Measurements from ENCODE around the gene SOX4. TPM values are rescaled to one million over a fixed set of nuclear protein-coding genes. Genes with fewer than 3 reads are reported as not detected.

SOX4 gene
- total and polyA plus RNA-seq, 2 experiments from 2014 or later = 164 to 235 TPM

DNA sequence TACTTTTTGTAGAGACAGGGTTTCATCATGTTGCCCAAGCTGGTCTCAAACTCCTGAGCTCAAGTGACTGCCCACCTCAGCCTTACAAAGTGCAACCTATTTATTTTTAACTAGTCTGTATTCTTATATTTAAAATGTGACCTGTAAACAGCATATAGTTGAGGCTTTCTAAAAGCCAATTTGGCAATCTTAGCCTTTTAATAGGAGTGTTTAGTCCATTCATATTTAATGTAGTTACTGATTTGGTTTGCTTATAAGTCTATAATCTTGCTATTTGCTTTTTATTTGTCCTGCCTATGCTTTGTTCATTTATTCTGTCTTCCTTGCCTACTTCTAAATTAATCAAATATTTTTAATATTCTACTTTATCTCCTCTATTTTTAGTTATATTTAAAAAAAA is 15.0 kb upstream of the SOX4 start:
- no peak overlapping the region for H3K4me3 ChIP-seq
- H3F3A ChIP-seq (replicated peaks; ENCODE audit: low read depth) = no peaks in the 10 kb centered on the region
- no peak overlapping the region for H3K4me2 ChIP-seq
- H3K79me2 ChIP-seq (replicated peaks; ENCODE audit: insufficient read depth) = no peaks in the 10 kb centered on the region
- no peak overlapping the region for H3K27ac ChIP-seq (ENCODE audit: low read depth)
- H3K36me3 ChIP-seq (ENCODE audit: insufficient read depth) = peaks cover 9% of the 10 kb centered on the region; the same call in 1 of the 2 replicates
- H3K4me1 ChIP-seq (ENCODE audit: insufficient read depth) = no peaks in the 10 kb centered on the region
- H3K27me3 ChIP-seq (ENCODE audit: insufficient read depth) = no peaks in the 10 kb centered on the region
- Mint-ChIP-seq H3K4me1 (no peaks in the 10 kb centered on the region), H3K27me3 (ENCODE audit: insufficient read depth, low read depth, poor library complexity) (peaks cover 3% of the 10 kb centered on the region), H3K9me3 (peaks cover 29% of the 10 kb centered on the region), H3K4me3 (no peak overlapping the region), H3K36me3 (ENCODE audit: low read depth) (peaks cover 16% of the 10 kb centered on the region; the same call in 2 of the 3 replicates), H3K27ac (no peak overlapping the region)
- no peak overlapping the region for H2AFZ ChIP-seq
- no peaks in the 10 kb centered on the region for H3K9me2 ChIP-seq (ENCODE audit: insufficient read depth)
- ATAC-seq (no peak), DNase-seq (ENCODE audit: low spot score) (no peak)
- TF ChIP-seq CREB1 (CRISPR knock-in tag; IDR thresholded peaks at IDR 0.05; ENCODE audit: low read depth) (no peak), EZH2phosphoT487 (IDR thresholded peaks at IDR 0.05; ENCODE audit: unreplicated experiment) (no peak), EZH2 (IDR thresholded peaks at IDR 0.05; ENCODE audit: low read depth, unreplicated experiment) (no peak), JUNB (IDR thresholded peaks at IDR 0.05; ENCODE audit: unreplicated experiment) (no peak), ZNF114 (CRISPR knock-in tag; IDR thresholded peaks at IDR 0.05) (no peak), POLR2AphosphoS5 (IDR thresholded peaks at IDR 0.05; ENCODE audit: low read depth) (no peak), CTCF (conservative IDR thresholded peaks at IDR 0.05; ENCODE audit: low read depth in 2 of 2) (no peak), ZNF331 (CRISPR knock-in tag; IDR thresholded peaks at IDR 0.05; ENCODE audit: low read depth) (no peak), STAT1 (IDR thresholded peaks at IDR 0.05; ENCODE audit: unreplicated experiment) (no peak), NANOG (IDR thresholded peaks at IDR 0.05; ENCODE audit: borderline replicate concordance) (no peak)
- TF ChIP-seq, protein P1, sequence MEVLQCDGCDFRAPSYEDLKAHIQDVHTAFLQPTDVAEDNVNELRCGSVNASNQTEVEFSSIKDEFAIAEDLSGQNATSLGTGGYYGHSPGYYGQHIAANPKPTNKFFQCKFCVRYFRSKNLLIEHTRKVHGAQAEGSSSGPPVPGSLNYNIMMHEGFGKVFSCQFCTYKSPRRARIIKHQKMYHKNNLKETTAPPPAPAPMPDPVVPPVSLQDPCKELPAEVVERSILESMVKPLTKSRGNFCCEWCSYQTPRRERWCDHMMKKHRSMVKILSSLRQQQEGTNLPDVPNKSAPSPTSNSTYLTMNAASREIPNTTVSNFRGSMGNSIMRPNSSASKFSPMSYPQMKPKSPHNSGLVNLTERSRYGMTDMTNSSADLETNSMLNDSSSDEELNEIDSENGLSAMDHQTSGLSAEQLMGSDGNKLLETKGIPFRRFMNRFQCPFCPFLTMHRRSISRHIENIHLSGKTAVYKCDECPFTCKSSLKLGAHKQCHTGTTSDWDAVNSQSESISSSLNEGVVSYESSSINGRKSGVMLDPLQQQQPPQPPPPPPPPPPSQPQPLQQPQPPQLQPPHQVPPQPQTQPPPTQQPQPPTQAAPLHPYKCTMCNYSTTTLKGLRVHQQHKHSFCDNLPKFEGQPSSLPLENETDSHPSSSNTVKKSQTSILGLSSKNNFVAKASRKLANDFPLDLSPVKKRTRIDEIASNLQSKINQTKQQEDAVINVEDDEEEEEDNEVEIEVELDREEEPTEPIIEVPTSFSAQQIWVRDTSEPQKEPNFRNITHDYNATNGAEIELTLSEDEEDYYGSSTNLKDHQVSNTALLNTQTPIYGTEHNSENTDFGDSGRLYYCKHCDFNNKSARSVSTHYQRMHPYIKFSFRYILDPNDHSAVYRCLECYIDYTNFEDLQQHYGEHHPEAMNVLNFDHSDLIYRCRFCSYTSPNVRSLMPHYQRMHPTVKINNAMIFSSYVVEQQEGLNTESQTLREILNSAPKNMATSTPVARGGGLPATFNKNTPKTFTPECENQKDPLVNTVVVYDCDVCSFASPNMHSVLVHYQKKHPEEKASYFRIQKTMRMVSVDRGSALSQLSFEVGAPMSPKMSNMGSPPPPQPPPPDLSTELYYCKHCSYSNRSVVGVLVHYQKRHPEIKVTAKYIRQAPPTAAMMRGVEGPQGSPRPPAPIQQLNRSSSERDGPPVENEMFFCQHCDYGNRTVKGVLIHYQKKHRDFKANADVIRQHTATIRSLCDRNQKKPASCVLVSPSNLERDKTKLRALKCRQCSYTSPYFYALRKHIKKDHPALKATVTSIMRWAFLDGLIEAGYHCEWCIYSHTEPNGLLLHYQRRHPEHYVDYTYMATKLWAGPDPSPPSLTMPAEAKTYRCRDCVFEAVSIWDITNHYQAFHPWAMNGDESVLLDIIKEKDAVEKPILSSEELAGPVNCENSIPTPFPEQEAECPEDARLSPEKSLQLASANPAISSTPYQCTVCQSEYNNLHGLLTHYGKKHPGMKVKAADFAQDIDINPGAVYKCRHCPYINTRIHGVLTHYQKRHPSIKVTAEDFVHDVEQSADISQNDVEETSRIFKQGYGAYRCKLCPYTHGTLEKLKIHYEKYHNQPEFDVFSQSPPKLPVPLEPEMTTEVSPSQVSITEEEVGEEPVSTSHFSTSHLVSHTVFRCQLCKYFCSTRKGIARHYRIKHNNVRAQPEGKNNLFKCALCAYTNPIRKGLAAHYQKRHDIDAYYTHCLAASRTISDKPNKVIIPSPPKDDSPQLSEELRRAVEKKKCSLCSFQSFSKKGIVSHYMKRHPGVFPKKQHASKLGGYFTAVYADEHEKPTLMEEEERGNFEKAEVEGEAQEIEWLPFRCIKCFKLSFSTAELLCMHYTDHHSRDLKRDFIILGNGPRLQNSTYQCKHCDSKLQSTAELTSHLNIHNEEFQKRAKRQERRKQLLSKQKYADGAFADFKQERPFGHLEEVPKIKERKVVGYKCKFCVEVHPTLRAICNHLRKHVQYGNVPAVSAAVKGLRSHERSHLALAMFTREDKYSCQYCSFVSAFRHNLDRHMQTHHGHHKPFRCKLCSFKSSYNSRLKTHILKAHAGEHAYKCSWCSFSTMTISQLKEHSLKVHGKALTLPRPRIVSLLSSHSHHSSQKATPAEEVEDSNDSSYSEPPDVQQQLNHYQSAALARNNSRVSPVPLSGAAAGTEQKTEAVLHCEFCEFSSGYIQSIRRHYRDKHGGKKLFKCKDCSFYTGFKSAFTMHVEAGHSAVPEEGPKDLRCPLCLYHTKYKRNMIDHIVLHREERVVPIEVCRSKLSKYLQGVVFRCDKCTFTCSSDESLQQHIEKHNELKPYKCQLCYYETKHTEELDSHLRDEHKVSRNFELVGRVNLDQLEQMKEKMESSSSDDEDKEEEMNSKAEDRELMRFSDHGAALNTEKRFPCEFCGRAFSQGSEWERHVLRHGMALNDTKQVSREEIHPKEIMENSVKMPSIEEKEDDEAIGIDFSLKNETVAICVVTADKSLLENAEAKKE (CRISPR knock-in tag; IDR thresholded peaks at IDR 0.05) = no peak
- TF ChIP-seq, protein P2, sequence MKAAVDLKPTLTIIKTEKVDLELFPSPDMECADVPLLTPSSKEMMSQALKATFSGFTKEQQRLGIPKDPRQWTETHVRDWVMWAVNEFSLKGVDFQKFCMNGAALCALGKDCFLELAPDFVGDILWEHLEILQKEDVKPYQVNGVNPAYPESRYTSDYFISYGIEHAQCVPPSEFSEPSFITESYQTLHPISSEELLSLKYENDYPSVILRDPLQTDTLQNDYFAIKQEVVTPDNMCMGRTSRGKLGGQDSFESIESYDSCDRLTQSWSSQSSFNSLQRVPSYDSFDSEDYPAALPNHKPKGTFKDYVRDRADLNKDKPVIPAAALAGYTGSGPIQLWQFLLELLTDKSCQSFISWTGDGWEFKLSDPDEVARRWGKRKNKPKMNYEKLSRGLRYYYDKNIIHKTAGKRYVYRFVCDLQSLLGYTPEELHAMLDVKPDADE (IDR thresholded peaks at IDR 0.05) = no peak
- TF ChIP-seq, protein P3, sequence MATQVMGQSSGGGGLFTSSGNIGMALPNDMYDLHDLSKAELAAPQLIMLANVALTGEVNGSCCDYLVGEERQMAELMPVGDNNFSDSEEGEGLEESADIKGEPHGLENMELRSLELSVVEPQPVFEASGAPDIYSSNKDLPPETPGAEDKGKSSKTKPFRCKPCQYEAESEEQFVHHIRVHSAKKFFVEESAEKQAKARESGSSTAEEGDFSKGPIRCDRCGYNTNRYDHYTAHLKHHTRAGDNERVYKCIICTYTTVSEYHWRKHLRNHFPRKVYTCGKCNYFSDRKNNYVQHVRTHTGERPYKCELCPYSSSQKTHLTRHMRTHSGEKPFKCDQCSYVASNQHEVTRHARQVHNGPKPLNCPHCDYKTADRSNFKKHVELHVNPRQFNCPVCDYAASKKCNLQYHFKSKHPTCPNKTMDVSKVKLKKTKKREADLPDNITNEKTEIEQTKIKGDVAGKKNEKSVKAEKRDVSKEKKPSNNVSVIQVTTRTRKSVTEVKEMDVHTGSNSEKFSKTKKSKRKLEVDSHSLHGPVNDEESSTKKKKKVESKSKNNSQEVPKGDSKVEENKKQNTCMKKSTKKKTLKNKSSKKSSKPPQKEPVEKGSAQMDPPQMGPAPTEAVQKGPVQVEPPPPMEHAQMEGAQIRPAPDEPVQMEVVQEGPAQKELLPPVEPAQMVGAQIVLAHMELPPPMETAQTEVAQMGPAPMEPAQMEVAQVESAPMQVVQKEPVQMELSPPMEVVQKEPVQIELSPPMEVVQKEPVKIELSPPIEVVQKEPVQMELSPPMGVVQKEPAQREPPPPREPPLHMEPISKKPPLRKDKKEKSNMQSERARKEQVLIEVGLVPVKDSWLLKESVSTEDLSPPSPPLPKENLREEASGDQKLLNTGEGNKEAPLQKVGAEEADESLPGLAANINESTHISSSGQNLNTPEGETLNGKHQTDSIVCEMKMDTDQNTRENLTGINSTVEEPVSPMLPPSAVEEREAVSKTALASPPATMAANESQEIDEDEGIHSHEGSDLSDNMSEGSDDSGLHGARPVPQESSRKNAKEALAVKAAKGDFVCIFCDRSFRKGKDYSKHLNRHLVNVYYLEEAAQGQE (IDR thresholded peaks at IDR 0.05; ENCODE audit: unreplicated experiment) = no peak
- H4K20me1 ChIP-seq (replicated peaks; ENCODE audit: insufficient read depth) = no peaks in the 10 kb centered on the region

Data from GM23338 (cell line).